Small intestine (tissue), 7 donors: ENCODE data around the gene TDG. TPM values are rescaled to one million over a fixed set of nuclear protein-coding genes. Genes with fewer than 3 reads are reported as not detected.
A peak's percentile ranks its signal among the peaks of the same experiment; 100 is the strongest.

ENCODE experiments used
- DNase-seq, 2 donors: peaks; one replicate each; pipeline versions ENCODE4 v3.0.0 to v3.0.0-alpha.2; 2013
- FAIRE-seq: peaks from 2 replicates; lab custom pipeline; 2012; peaks lifted over from hg19 to GRCh38; lab: Jason Lieb, UNC
- H3K27ac ChIP-seq, 3 donors: one replicate each; pipeline ENCODE4 v1.5.1; 2013; ENCODE audit warnings: low read length in 2 of 3, mild to moderate bottlenecking in 2 of 3, control low read depth in 1 of 3, inconsistent platforms in 1 of 3, low read depth in 1 of 3, moderate library complexity in 1 of 3
- H3K27me3 ChIP-seq, 3 donors: one replicate each; pipeline ENCODE4 v1.6.1; 2013; ENCODE audit warnings: low read length in 3 of 3, inconsistent platforms in 1 of 3; ENCODE audit not compliant: control insufficient read depth in 3 of 3, insufficient read depth in 3 of 3
- H3K36me3 ChIP-seq, 3 donors: one replicate each; pipeline ENCODE4 v1.6.1; 2013; ENCODE audit warnings: low read length in 3 of 3, inconsistent platforms in 1 of 3, low read depth in 1 of 3, mild to moderate bottlenecking in 1 of 3, moderate library complexity in 1 of 3; ENCODE audit not compliant: control insufficient read depth in 3 of 3, insufficient read depth in 2 of 3
- H3K4me1 ChIP-seq, 3 donors: one replicate each; pipeline ENCODE4 v1.6.1; 2013; ENCODE audit warnings: low read length in 2 of 3, inconsistent platforms in 1 of 3, low read depth in 1 of 3, mild to moderate bottlenecking in 1 of 3, moderate library complexity in 1 of 3; ENCODE audit not compliant: control insufficient read depth in 3 of 3, insufficient read depth in 2 of 3
- H3K4me3 ChIP-seq, 3 donors: one replicate each; pipeline ENCODE4 v1.5.1; 2013; ENCODE audit warnings: low read length in 3 of 3, control low read depth in 1 of 3, inconsistent platforms in 1 of 3, low read depth in 1 of 3, mild to moderate bottlenecking in 1 of 3, moderate library complexity in 1 of 3
- H3K9me3 ChIP-seq, 2 donors: one replicate each; pipeline ENCODE4 v1.6.1; 2013; ENCODE audit warnings: low read depth in 1 of 2, low read length in 1 of 2; ENCODE audit not compliant: control insufficient read depth in 2 of 2, insufficient read depth in 1 of 2
- WGBS, 3 donors: extraction: QIAGEN DNeasy Blood & Tissue Kit; methylation state at CpG; one replicate each; pipeline ENCODE4 v1.1.7; 2013; 5-methylcytosine and 5-hydroxymethylcytosine counted together
- polyA plus RNA-seq, 4 donors: library from polyadenylated mRNA; stranded (reverse) in 3 of 4; unstranded in 1 of 4; fragments of 200-250 nt in 3 of 4; fragments of 120-200 nt in 1 of 4; gene quantifications; one replicate each; pipeline versions ENCODE4 v1.2.1 to v1.2.3, GENCODE V29; 2013
- donor health status: healthy with polysubstance abuse.
- donor health status: control.
- donor health status: control.
- donor health status: Bipolar disorder and iron deficiency.
- donor health status: healthy.

TDG gene
- polyA plus RNA-seq, 4 donors = 11.3 to 37.4 (median 15.7) TPM

GRCh38 chr12:103965255-103965589 lies 450 bp upstream of the TDG start:
- 0 to 1% (median 0%) methylated on average over 11 of the region's 11 CpGs for WGBS, 3 donors

GRCh38 chr12:103966736-103967135 lies 1.1 kb downstream of the TDG start:
- Histone ChIP-seq H3K36me3 (peaks cover 0 to 7% (median 4%) of the 10 kb centered on the region in 3 donors), H3K4me3 (peak overlapping the region in 2 of 3 donors; percentile 69 to 77), H3K27me3 (no peaks in the 10 kb centered on the region), H3K4me1 (peaks cover 0 to 9% (median 7%) of the 10 kb centered on the region in 3 donors), H3K9me3 (no peaks in the 10 kb centered on the region), H3K27ac (peak overlapping the region in 2 of 3 donors; percentile 95 to 97)
- DNase-seq = no peak
- WGBS, 3 donors = 0 to 26% (median 7%) methylated on average over 1 of the region's 1 CpG
- no peak for FAIRE-seq

More at GRCh38 chr12:103965255-103965589, 450 bp upstream of the TDG start:
- Histone ChIP-seq H3K27me3 (no peaks in the 10 kb centered on the region), H3K9me3 (no peaks in the 10 kb centered on the region), H3K4me1 (peaks cover 0 to 9% (median 7%) of the 10 kb centered on the region in 3 donors), H3K27ac (peak overlapping the region; percentile 91 to 97 (median 95)), H3K4me3 (peak overlapping the region; percentile 69 to 77 (median 69)), H3K36me3 (peaks cover 0 to 5% (median 4%) of the 10 kb centered on the region in 3 donors)
- FAIRE-seq (no peak), DNase-seq (no peak)

GRCh38 chr12:103969391-103969790 lies 3.7 kb downstream of the TDG start:
- Histone ChIP-seq H3K27me3 (no peaks in the 10 kb centered on the region), H3K36me3 (peaks cover 2 to 18% (median 4%) of the 10 kb centered on the region in 3 donors), H3K4me1 (peaks cover 0 to 12% (median 4%) of the 10 kb centered on the region in 3 donors), H3K4me3 (no peak overlapping the region), H3K9me3 (no peaks in the 10 kb centered on the region), H3K27ac (no peak overlapping the region)
- WGBS, 3 donors = 55 to 73% (median 57%) methylated on average over 2 of the region's 2 CpGs
- no peak for FAIRE-seq
- no peak for DNase-seq

GRCh38 chr12:103973909-103974308 lies 8.2 kb downstream of the TDG start:
- no peak overlapping the region for H3K27ac ChIP-seq
- H3K9me3 ChIP-seq = no peaks in the 10 kb centered on the region
- H3K4me1 ChIP-seq = peaks cover 0 to 5% (median 0%) of the 10 kb centered on the region in 3 donors
- H3K4me3 ChIP-seq = no peak overlapping the region
- H3K36me3 ChIP-seq = peaks cover 2 to 34% (median 4%) of the 10 kb centered on the region in 3 donors
- no peak for DNase-seq
- H3K27me3 ChIP-seq = no peaks in the 10 kb centered on the region
- WGBS, 3 donors = 72% methylated on average over 2 of the region's 2 CpGs
- no peak for FAIRE-seq

GRCh38 chr12:103975368-103975767 lies 9.7 kb downstream of the TDG start:
- FAIRE-seq = no peak
- WGBS, 3 donors = 77 to 86% (median 83%) methylated on average over 2 of the region's 2 CpGs
- Histone ChIP-seq H3K27me3 (no peaks in the 10 kb centered on the region), H3K27ac (no peak overlapping the region), H3K36me3 (peaks cover 7 to 33% (median 7%) of the 10 kb centered on the region in 3 donors), H3K9me3 (no peaks in the 10 kb centered on the region), H3K4me1 (peaks cover 0 to 3% (median 0%) of the 10 kb centered on the region in 3 donors), H3K4me3 (no peak overlapping the region)
- DNase-seq = no peak

GRCh38 chr12:103978384-103978982 lies 12.8 kb downstream of the TDG start:
- H3K4me1 ChIP-seq = peaks cover 0 to 3% (median 0%) of the 10 kb centered on the region in 3 donors
- no peaks in the 10 kb centered on the region for H3K9me3 ChIP-seq
- no peak overlapping the region for H3K27ac ChIP-seq
- no peak for FAIRE-seq
- DNase-seq = no peak
- no peaks in the 10 kb centered on the region for H3K27me3 ChIP-seq
- H3K36me3 ChIP-seq = peaks cover 11 to 41% (median 15%) of the 10 kb centered on the region in 3 donors
- 83 to 93% (median 89%) methylated on average over 4 of the region's 4 CpGs for WGBS, 3 donors
- H3K4me3 ChIP-seq = no peak overlapping the region

GRCh38 chr12:103986829-103987228 lies 21.2 kb downstream of the TDG start:
- H3K4me3 ChIP-seq = no peak overlapping the region
- H3K27ac ChIP-seq = no peak overlapping the region
- FAIRE-seq = no peak
- no peaks in the 10 kb centered on the region for H3K9me3 ChIP-seq
- H3K4me1 ChIP-seq = no peaks in the 10 kb centered on the region
- no peak for DNase-seq
- 83 to 96% (median 93%) methylated on average over 2 of the region's 2 CpGs for WGBS, 3 donors
- H3K36me3 ChIP-seq = peaks cover 12 to 21% (median 17%) of the 10 kb centered on the region in 3 donors
- H3K27me3 ChIP-seq = no peaks in the 10 kb centered on the region

- peaks cover 1 to 2% (median 2%) of the 10 kb centered on the region in 3 donors for H3K36me3 ChIP-seq
- no peak for DNase-seq
- H3K27me3 ChIP-seq = peaks cover 0 to 3% (median 0%) of the 10 kb centered on the region in 3 donors
- no peaks in the 10 kb centered on the region for H3K9me3 ChIP-seq
- no peak for FAIRE-seq
- H3K4me1 ChIP-seq = no peaks in the 10 kb centered on the region
- H3K27ac ChIP-seq = peak overlapping the region in 1 of 3 donors; percentile 32
- H3K4me3 ChIP-seq = no peak overlapping the region
- 78 to 85% (median 82%) methylated on average over 4 of the region's 4 CpGs for WGBS, 3 donors
These were observed 28.6 kb downstream of the TDG start for GRCh38 chr12:103994235-103994634.
